Pancreas (tissue), 10 donors: ENCODE data around the gene FGD3. TPM values are rescaled to one million over a fixed set of nuclear protein-coding genes. Genes with fewer than 3 reads are reported as not detected.
A peak's percentile ranks its signal among the peaks of the same experiment; 100 is the strongest.

ENCODE experiments used
- ATAC-seq, 4 donors: fragments of 200-7000 bp; cut with Tn5 transposase; one replicate each; pipeline versions ENCODE4 v1.8.0 to v1.9.1; 2020; ENCODE audit warnings: mild to moderate bottlenecking in 4 of 4, moderate library complexity in 4 of 4
- DNase-seq, 6 donors: peaks; one replicate each; pipeline ENCODE4 v3.0.0-alpha.2; 2020
- FAIRE-seq: peaks from 2 replicates; lab custom pipeline; 2012; peaks lifted over from hg19 to GRCh38; lab: Jason Lieb, UNC
- H3K27ac ChIP-seq, 4 donors: fragments of 200-600 bp; sonication (generic); 1 replicate in 3 of 4; 2 replicates in 1 of 4; pipeline versions ENCODE4 v1.5.0 to v1.8.0; 2020
- H3K27me3 ChIP-seq, 4 donors: fragments of 200-600 bp; one replicate each; pipeline ENCODE4 v1.8.0; 2021
- H3K36me3 ChIP-seq, 3 donors: fragments of 200-600 bp; sonication (generic) in 1 of 3; one replicate each; pipeline versions ENCODE4 v1.5.0 to v1.8.0; 2020 to 2021
- H3K4me1 ChIP-seq, 3 donors: fragments of 200-600 bp; one replicate each; pipeline ENCODE4 v1.8.0; 2021
- H3K4me3 ChIP-seq, 4 donors: fragments of 200-600 bp; sonication (generic) in 2 of 4; one replicate each; pipeline versions ENCODE4 v1.5.0 to v1.8.0; 2020 to 2021
- H3K9me3 ChIP-seq, 4 donors: fragments of 200-600 bp; one replicate each; pipeline ENCODE4 v1.8.0; 2021
- WGBS, 2 donors: extraction: QIAGEN DNeasy Blood & Tissue Kit; methylation state at CpG; one replicate each; pipeline ENCODE4 v1.1.7; 2013; 5-methylcytosine and 5-hydroxymethylcytosine counted together
- intact Hi-C, 3 donors: fragments of 100-400 bp; cut with DNase I; formaldehyde crosslinking; loops; one replicate each; pipeline versions ENCODE4 v1.11.1 to v1.14.2; 2022
- polyA plus RNA-seq, 2 donors: library from polyadenylated mRNA; stranded (reverse); fragments of 200-250 nt; gene quantifications; one replicate each; pipeline ENCODE4 v1.2.3, GENCODE V29; 2013
- total RNA-seq, 6 donors: library from RNA; stranded (reverse); fragmentation: NEBNext Ultra II Directional in 4 of 6; extraction: Animal tissue kit (Norgen Biotek cat#: 25700) in 4 of 6; gene quantifications; one replicate each; pipeline versions ENCODE4 v1.2.1 to v1.2.4, GENCODE V29; 2021 to 2023
- TF ChIP-seq, protein P1 (sequence below), 4 donors: fragments of 200-600 bp; sonication (generic) in 3 of 4; IDR thresholded peaks; one replicate each; pipeline versions ENCODE4 v1.5.0 to v1.8.0; 2021; ENCODE audit warnings: antibody characterized with exemption in 4 of 4
- donor health status: healthy with polysubstance abuse.
- donor health status: DM: no; HTN: no; CAD: no; lungs with moderate emphysema.
- donor health status: DM: no; HTN: no; CAD: no.
- donor health status: control.
- donor health status: control.
- donor health status: Bipolar disorder and iron deficiency.
- donor health status: DM: yes; HTN: yes; CAD: no.
- donor health status: DM: no; HTN: no; CAD: no.
- donor health status: DM: no; HTN: no; CAD: no.
- donor health status: DM: yes; HTN: yes; CAD: no.

Gene FGD3
- total and polyA plus RNA-seq, 8 donors, result 5.0 to 27.7 (median 7.8) TPM

- DNase-seq (peak in 2 of 6 donors; percentile 35 to 52), ATAC-seq (no peak), FAIRE-seq (no peak)
- no peak overlapping the region for H3K27ac ChIP-seq
- no peaks in the 10 kb centered on the region for H3K4me1 ChIP-seq
- H3K27me3 ChIP-seq, result no peaks in the 10 kb centered on the region
- 90 to 91% methylated on average over 9 of the region's 9 CpGs for WGBS, 2 donors
- no peak overlapping the region for H3K4me3 ChIP-seq
- no peaks in the 10 kb centered on the region for H3K36me3 ChIP-seq
- TF ChIP-seq, protein P1, sequence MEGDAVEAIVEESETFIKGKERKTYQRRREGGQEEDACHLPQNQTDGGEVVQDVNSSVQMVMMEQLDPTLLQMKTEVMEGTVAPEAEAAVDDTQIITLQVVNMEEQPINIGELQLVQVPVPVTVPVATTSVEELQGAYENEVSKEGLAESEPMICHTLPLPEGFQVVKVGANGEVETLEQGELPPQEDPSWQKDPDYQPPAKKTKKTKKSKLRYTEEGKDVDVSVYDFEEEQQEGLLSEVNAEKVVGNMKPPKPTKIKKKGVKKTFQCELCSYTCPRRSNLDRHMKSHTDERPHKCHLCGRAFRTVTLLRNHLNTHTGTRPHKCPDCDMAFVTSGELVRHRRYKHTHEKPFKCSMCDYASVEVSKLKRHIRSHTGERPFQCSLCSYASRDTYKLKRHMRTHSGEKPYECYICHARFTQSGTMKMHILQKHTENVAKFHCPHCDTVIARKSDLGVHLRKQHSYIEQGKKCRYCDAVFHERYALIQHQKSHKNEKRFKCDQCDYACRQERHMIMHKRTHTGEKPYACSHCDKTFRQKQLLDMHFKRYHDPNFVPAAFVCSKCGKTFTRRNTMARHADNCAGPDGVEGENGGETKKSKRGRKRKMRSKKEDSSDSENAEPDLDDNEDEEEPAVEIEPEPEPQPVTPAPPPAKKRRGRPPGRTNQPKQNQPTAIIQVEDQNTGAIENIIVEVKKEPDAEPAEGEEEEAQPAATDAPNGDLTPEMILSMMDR (IDR thresholded peaks at IDR 0.05), result no peak
- no peaks in the 10 kb centered on the region for H3K9me3 ChIP-seq
- intact Hi-C loops, result no loop called here
These were observed 133.1 kb downstream of the FGD3 start for GRCh38 chr9:93080406-93080805.

DNA sequence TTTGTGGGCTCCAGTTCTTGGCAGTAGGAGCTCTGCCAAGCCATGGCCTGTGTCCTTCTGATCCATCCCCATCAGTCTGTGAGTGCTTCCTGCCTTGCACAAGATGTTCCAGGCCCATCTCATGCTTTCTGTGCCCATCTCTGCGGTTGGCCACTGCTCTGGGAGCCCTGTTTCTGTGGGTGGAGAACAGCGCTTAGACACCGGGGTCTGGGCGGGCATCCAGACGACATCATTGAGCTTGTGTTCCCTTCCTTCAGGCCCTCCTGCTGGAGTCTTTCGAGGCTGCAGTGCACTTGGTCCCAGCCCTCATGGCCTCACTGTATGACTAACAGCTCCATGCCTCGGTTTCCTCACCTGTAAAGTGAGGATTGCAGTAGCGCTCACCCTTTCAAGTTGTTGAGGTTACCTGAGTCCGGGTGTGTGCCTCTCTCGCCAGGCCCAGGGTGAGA lies 133.8 kb downstream of the FGD3 start:
- ATAC-seq (no peak), DNase-seq (peak in 1 of 6 donors; percentile 24), FAIRE-seq (no peak)
- 91 to 95% methylated on average over 10 of the region's 10 CpGs for WGBS, 2 donors
- no peak overlapping the region for H3K27ac ChIP-seq
- no peaks in the 10 kb centered on the region for H3K4me1 ChIP-seq
- no peaks in the 10 kb centered on the region for H3K9me3 ChIP-seq
- intact Hi-C loops, result no loop called here
- TF ChIP-seq, protein P1 (IDR thresholded peaks at IDR 0.05), result no peak
- no peaks in the 10 kb centered on the region for H3K27me3 ChIP-seq
- H3K36me3 ChIP-seq, result no peaks in the 10 kb centered on the region
- H3K4me3 ChIP-seq, result no peak overlapping the region

GRCh38 chr9:93081931-93082330 lies 134.6 kb downstream of the FGD3 start:
- intact Hi-C loops, result no loop called here
- no peak for FAIRE-seq
- DNase-seq, result peak in 1 of 6 donors; percentile 2

GRCh38 chr9:93082841-93083411 lies 135.6 kb downstream of the FGD3 start:
- Histone ChIP-seq H3K27ac (no peak overlapping the region), H3K9me3 (no peaks in the 10 kb centered on the region), H3K4me1 (no peaks in the 10 kb centered on the region), H3K36me3 (no peaks in the 10 kb centered on the region), H3K4me3 (no peak overlapping the region), H3K27me3 (no peaks in the 10 kb centered on the region)
- ATAC-seq (no peak), FAIRE-seq (no peak), DNase-seq (peak in 2 of 6 donors; percentile 34 to 50)
- intact Hi-C loops, result no loop called here
- TF ChIP-seq, protein P1 (IDR thresholded peaks at IDR 0.05), result no peak
- WGBS, 2 donors, result 66 to 75% methylated on average over 17 to 18 of the region's 18 CpGs

More at GRCh38 chr9:93081931-93082330, 134.6 kb downstream of the FGD3 start:
- Histone ChIP-seq H3K27me3 (no peaks in the 10 kb centered on the region), H3K27ac (no peak overlapping the region), H3K9me3 (no peaks in the 10 kb centered on the region), H3K36me3 (no peaks in the 10 kb centered on the region), H3K4me3 (no peak overlapping the region), H3K4me1 (no peaks in the 10 kb centered on the region)
- no peak for ATAC-seq
- WGBS, 2 donors, result 82 to 87% methylated on average over 3 of the region's 3 CpGs
- TF ChIP-seq, protein P1 (IDR thresholded peaks at IDR 0.05), result no peak
